ENCODE results near the gene HMGXB3. TPM values are rescaled to one million over a fixed set of nuclear protein-coding genes. Genes with fewer than 3 reads are reported as not detected.

Gene HMGXB3
- total RNA-seq, 2 experiments from 2014 or later, result 35.1 to 44.0 TPM

DNA sequence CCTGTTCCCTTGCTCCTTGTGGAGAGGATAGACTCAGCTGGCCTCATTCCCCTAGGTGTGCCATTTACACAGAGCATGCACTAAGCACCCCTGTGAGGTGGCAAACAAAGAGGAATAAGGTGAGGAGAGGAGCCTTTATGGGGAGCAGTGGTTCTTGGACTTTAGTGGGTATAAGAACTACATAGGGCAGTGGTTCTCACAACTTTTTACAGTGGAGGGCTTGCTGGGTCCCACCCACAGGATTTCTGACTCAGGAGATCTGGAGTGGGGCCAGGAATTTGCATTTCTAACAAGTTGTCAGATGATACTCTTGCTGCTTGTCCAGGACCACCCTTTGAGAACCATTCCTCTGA lies 43.8 kb downstream of the HMGXB3 start:
- Histone ChIP-seq H3K4me3 (ENCODE audit: low read depth, low read length, poor library complexity, severe bottlenecking) (no peak overlapping the region), H3K9me3 (ENCODE audit: low read length) (no peaks in the 10 kb centered on the region), H2AFZ (ENCODE audit: low read length) (no peak overlapping the region), H3K79me2 (ENCODE audit: insufficient read depth, low read depth, low read length) (no peaks in the 10 kb centered on the region), H3K9me2 (ENCODE audit: insufficient read depth, low read length) (no peaks in the 10 kb centered on the region), H4K20me1 (ENCODE audit: insufficient read depth, low read length) (no peaks in the 10 kb centered on the region; the same call in 1 of the 2 replicates), H3K4me2 (ENCODE audit: low read length) (no peak overlapping the region), H3K36me3 (ENCODE audit: insufficient read depth, low read length) (peaks cover 97% of the 10 kb centered on the region), H3K4me1 (ENCODE audit: insufficient read depth, low read length, poor library complexity, severe bottlenecking) (no peaks in the 10 kb centered on the region), H3K27ac (ENCODE audit: low read depth, low read length, poor library complexity, severe bottlenecking) (no peak overlapping the region)
- intact Hi-C loops (cut with micrococcal nuclease; ENCODE audit: unreplicated experiment), result no loop called here
- DNase-seq (ENCODE audit: low spot score), result no peak
- ChIA-PET CTCF (ENCODE audit: unreplicated experiment) (no interaction called here), POLR2A (interaction anchor here (1.1 to 1.4 kb wide), 3 partner anchors 15 to 38 kb away, joined by 3 read pairs; no protein-coding TSS in a partner anchor)
- no TSS peak for BruUV-seq (replicated peaks)
- TF ChIP-seq, protein P1, sequence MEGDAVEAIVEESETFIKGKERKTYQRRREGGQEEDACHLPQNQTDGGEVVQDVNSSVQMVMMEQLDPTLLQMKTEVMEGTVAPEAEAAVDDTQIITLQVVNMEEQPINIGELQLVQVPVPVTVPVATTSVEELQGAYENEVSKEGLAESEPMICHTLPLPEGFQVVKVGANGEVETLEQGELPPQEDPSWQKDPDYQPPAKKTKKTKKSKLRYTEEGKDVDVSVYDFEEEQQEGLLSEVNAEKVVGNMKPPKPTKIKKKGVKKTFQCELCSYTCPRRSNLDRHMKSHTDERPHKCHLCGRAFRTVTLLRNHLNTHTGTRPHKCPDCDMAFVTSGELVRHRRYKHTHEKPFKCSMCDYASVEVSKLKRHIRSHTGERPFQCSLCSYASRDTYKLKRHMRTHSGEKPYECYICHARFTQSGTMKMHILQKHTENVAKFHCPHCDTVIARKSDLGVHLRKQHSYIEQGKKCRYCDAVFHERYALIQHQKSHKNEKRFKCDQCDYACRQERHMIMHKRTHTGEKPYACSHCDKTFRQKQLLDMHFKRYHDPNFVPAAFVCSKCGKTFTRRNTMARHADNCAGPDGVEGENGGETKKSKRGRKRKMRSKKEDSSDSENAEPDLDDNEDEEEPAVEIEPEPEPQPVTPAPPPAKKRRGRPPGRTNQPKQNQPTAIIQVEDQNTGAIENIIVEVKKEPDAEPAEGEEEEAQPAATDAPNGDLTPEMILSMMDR (conservative IDR thresholded peaks at IDR 0.05; ENCODE audit: low read length), result no peak
- no peak for TF ChIP-seq EZH2phosphoT487 (IDR thresholded peaks at IDR 0.05; ENCODE audit: borderline replicate concordance, low read depth, low read length)

- ChIA-PET CTCF (ENCODE audit: unreplicated experiment) (no interaction called here), POLR2A (interaction anchor here (0.6 to 1.8 kb wide), 5 partner anchors 10 to 315 kb away, joined by 3 to 8 read pairs (median 3); no protein-coding TSS in a partner anchor)
- no peaks in the 10 kb centered on the region for H3K4me1 ChIP-seq (ENCODE audit: insufficient read depth, low read length, poor library complexity, severe bottlenecking)
- no peak overlapping the region for H3K4me2 ChIP-seq (ENCODE audit: low read length)
- H2AFZ ChIP-seq (ENCODE audit: low read length), result no peak overlapping the region
- no peak overlapping the region for H3K4me3 ChIP-seq (ENCODE audit: low read depth, low read length, poor library complexity, severe bottlenecking)
- no peaks in the 10 kb centered on the region for H3K9me2 ChIP-seq (ENCODE audit: insufficient read depth, low read length)
- H3K9me3 ChIP-seq (ENCODE audit: low read length), result no peaks in the 10 kb centered on the region
- TF ChIP-seq EZH2phosphoT487 (IDR thresholded peaks at IDR 0.05; ENCODE audit: borderline replicate concordance, low read depth, low read length), result no peak
- TF ChIP-seq, protein P1 (conservative IDR thresholded peaks at IDR 0.05; ENCODE audit: low read length), result no peak
- H4K20me1 ChIP-seq (ENCODE audit: insufficient read depth, low read length), result no peaks in the 10 kb centered on the region; the same call in 1 of the 2 replicates
- no peaks in the 10 kb centered on the region for H3K79me2 ChIP-seq (ENCODE audit: insufficient read depth, low read depth, low read length)
- no TSS peak for BruUV-seq (replicated peaks)
- no peak overlapping the region for H3K27ac ChIP-seq (ENCODE audit: low read depth, low read length, poor library complexity, severe bottlenecking)
- peaks cover 97% of the 10 kb centered on the region for H3K36me3 ChIP-seq (ENCODE audit: insufficient read depth, low read length)
- no peak for DNase-seq (ENCODE audit: low spot score)
- intact Hi-C loops (cut with micrococcal nuclease; ENCODE audit: unreplicated experiment), result no loop called here
Measured at GRCh38 chr5:150044712-150045111, 44.2 kb downstream of the HMGXB3 start.

GRCh38 chr5:150045549-150045948 lies 45.0 kb downstream of the HMGXB3 start:
- DNase-seq (ENCODE audit: low spot score), result no peak
- no peaks in the 10 kb centered on the region for H3K4me1 ChIP-seq (ENCODE audit: insufficient read depth, low read length, poor library complexity, severe bottlenecking)
- H3K9me2 ChIP-seq (ENCODE audit: insufficient read depth, low read length), result no peaks in the 10 kb centered on the region
- POLR2A ChIA-PET, result interaction anchor here (1.2 to 1.8 kb wide), 4 partner anchors 10 to 28 kb away, joined by 3 to 6 read pairs (median 3); no protein-coding TSS in a partner anchor
- TF ChIP-seq, protein P1 (conservative IDR thresholded peaks at IDR 0.05; ENCODE audit: low read length), result peak; percentile 41
- TF ChIP-seq EZH2phosphoT487 (IDR thresholded peaks at IDR 0.05; ENCODE audit: borderline replicate concordance, low read depth, low read length), result no peak
- peaks cover 97% of the 10 kb centered on the region for H3K36me3 ChIP-seq (ENCODE audit: insufficient read depth, low read length)
- CTCF ChIA-PET (ENCODE audit: unreplicated experiment), result no interaction called here
- no TSS peak for BruUV-seq (replicated peaks)
- no peak overlapping the region for H3K27ac ChIP-seq (ENCODE audit: low read depth, low read length, poor library complexity, severe bottlenecking)
- H3K4me2 ChIP-seq (ENCODE audit: low read length), result no peak overlapping the region
- no peaks in the 10 kb centered on the region for H3K9me3 ChIP-seq (ENCODE audit: low read length)
- intact Hi-C loops (cut with micrococcal nuclease; ENCODE audit: unreplicated experiment), result no loop called here
- H3K4me3 ChIP-seq (ENCODE audit: low read depth, low read length, poor library complexity, severe bottlenecking), result no peak overlapping the region
- H4K20me1 ChIP-seq (ENCODE audit: insufficient read depth, low read length), result no peaks in the 10 kb centered on the region; the same call in 1 of the 2 replicates
- H2AFZ ChIP-seq (ENCODE audit: low read length), result no peak overlapping the region
- no peaks in the 10 kb centered on the region for H3K79me2 ChIP-seq (ENCODE audit: insufficient read depth, low read depth, low read length)
